Raji (cell line): ENCODE data around the gene POU4F3.

Source experiments
- POLR2A ChIP-seq: IDR thresholded peaks from 2 replicates; pipeline ENCODE4 v1.6.1; 2011; ENCODE audit warnings: low read depth, low read length, control low read depth; ENCODE audit not compliant: insufficient read depth

Gene POU4F3, protein sequence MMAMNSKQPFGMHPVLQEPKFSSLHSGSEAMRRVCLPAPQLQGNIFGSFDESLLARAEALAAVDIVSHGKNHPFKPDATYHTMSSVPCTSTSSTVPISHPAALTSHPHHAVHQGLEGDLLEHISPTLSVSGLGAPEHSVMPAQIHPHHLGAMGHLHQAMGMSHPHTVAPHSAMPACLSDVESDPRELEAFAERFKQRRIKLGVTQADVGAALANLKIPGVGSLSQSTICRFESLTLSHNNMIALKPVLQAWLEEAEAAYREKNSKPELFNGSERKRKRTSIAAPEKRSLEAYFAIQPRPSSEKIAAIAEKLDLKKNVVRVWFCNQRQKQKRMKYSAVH

GRCh38 chr5:146338774-146339714, at the start of gene POU4F3:
Gene POU4F3 (plus strand): TSS chr5:146338839. CDS start chr5:146339113, 274 bp downstream.
- no peak for TF ChIP-seq POLR2A

DNA sequence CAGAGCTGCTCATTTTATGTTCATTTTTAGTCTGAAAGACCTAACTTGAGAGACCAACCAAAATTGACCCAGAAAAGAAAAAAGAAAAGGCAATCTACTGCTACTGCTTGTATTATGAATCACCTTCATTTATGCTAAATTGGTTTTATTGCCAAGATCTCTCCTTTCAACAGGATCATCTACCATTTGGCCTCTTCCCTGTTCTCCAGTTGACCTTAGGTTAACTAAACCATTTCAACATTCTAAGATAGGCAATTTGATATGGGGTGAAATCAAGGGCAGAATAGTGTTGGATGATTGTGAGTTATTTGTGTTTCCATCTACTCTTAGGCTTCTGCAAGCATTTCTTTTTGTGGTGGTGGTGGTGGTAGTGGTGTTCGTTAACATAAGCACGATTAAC, 48.3 kb upstream of the POU4F3 start:
- no peak for TF ChIP-seq POLR2A

- TF ChIP-seq POLR2A: no peak
These were observed 47.1 kb upstream of the POU4F3 start for GRCh38 chr5:146291421-146292074.

DNA sequence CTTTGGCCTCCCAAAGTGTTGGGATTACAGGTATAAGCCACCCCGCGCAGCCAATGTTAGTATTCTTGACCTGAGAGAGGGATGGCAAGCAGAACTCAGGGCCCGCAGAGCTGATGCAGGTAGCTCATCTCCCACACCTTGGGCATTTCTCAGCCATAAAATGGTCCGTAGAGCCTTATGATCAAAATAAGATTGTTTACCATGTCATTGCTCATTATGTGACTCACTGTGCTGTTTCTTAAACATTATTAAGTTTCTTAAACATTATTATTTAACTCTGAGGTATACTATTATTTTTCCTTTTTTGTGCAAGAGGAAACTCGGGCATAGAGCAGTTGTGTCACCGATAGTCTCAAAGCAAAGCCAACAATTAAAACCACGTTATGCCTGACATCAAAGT, 42.4 kb upstream of the POU4F3 start:
- TF ChIP-seq POLR2A: no peak

DNA sequence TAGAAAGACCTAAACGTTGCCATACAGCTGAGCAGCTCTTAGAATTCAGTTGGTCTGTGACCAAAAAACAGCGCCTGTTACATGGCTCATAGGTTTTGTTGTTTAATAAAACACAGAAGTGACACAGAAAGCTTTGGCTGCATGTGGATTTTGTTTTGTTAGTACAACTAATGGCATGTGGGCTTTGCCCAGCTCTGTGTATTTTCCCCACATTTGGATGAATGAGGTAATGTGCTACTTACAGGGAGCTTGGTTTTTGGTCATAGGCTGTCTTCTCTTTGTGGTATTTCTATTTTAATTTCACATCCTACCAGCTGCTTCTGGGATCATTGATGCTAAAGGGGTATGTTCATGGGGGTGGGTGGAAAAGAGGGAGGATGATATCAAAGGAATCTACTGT, 37.0 kb upstream of the POU4F3 start:
- no peak for TF ChIP-seq POLR2A

DNA sequence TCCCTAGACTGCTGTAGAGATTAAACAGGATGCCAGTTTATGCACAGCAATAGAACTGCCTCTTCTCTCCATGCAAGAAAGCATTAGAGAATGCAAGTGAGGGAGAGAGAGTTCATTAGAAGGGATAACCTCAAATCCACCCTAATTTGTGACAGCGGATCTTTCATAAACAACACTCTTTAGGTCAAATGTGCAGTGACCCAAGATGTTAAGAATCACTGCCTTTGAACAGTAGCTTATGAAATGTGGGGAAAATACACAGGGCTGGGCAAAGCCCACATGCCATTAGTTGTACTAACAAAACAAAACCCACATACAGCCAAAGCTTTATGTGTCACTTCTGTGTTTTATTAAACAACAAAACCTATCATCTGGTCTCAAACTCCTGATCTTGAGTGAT, 36.2 kb upstream of the POU4F3 start:
- no peak for TF ChIP-seq POLR2A

DNA sequence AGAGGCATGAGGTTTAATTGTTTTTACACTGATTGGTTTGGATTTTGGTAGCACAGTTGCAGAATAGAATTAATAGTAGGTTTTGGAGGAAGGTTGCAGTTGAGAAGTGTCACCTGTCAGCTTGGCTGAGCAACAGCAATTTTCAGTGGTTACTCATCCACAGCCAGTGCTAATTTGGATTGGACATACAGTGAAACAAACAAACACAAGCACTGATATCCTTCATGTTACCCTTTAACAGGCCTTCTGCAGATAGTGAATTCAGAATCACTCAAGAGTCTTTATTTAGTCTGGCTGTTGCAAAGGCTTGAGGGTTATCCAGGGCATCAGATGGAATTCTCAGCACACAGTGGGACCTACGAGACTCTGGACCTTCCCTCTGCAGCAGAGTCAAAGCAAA, 31.8 kb upstream of the POU4F3 start:
- no peak for TF ChIP-seq POLR2A

- no peak for TF ChIP-seq POLR2A
These were observed 30.8 kb upstream of the POU4F3 start for GRCh38 chr5:146307796-146308195.

DNA sequence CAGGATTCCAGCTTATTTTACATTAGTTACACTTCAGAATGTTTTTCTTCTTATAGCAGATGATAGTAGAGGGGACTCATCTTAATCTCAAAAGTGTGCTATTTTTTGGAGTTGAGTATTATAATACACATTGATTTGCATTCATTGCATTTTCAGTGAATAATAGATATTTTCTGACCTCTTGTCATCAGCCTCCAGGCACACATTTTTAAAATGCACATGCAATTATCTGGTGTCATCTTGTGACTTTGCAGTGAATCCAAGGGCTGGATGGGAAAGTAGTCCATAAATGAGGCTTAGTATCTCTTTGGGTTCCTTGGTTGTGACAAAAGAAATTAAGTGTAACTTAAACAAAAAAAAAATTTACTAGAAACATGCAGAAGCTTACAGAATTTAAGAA, 28.1 kb upstream of the POU4F3 start:
- TF ChIP-seq POLR2A: no peak

DNA sequence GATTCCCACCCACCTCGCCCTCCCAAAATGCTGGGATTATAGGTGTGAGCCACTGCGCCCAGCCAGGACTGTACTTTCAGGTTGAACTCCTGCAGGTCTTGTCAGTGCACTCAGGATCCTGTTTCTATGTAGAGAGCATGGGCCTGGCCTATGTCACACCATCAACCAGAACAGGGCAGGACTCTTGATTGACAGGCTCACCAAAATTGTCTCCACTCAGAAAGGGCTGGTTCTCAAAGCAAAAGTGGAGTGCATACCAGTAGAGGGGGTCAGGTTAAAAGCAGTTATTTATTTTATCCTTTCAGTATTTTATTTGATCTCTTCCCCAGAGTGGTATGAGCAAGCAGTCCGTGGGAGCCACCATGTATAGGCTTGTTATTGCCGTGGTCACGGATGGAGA, 27.4 kb upstream of the POU4F3 start:
- TF ChIP-seq POLR2A: no peak

GRCh38 chr5:146313027-146313426, 25.6 kb upstream of the POU4F3 start:
- TF ChIP-seq POLR2A: no peak

- no peak for TF ChIP-seq POLR2A
These were observed 17.1 kb upstream of the POU4F3 start for GRCh38 chr5:146321571-146321970.

GRCh38 chr5:146327257-146327870, 11.3 kb upstream of the POU4F3 start:
- no peak for TF ChIP-seq POLR2A

- TF ChIP-seq POLR2A: no peak
These were observed 10.7 kb upstream of the POU4F3 start for GRCh38 chr5:146327989-146328388.

GRCh38 chr5:146329697-146330096, 8.9 kb upstream of the POU4F3 start:
- TF ChIP-seq POLR2A: no peak

DNA sequence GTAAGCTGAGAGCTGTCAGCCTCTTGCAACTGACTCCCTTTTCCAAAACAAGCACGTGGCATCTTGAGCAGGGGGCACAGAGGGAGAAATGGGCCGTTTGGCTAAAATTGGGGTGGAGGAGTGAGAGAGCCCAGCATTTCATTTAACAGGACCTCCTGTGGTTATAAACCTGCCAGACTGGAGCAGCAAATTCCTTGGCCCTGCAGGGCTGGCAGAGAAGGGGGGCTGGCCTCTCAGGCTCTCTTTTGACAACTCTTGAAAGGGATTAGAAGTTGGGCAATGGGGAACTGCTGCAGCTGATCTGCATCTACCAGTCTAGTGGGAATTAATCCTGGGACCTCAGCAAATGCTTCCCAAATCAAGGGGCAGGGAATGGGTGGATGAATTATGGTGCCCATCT, 7.2 kb upstream of the POU4F3 start:
- TF ChIP-seq POLR2A: no peak

GRCh38 chr5:146334074-146334533, 4.5 kb upstream of the POU4F3 start:
- no peak for TF ChIP-seq POLR2A
